Natural killer cell (primary cell): ENCODE measurements around the gene CCDC187. TPM values are rescaled to one million over a fixed set of nuclear protein-coding genes. Genes with fewer than 3 reads are reported as not detected.

Experiments used
- ATAC-seq, 3 donors: fragments of 150-1000 bp in 2 of 3; fragments of 200-7000 bp in 1 of 3; cut with Tn5 transposase; 1 replicate in 1 of 3; 2 replicates in 2 of 3; pipeline ENCODE4 v1.10.0; 2021; ENCODE audit warnings: mild to moderate bottlenecking in 2 of 3, moderate library complexity in 2 of 3
- DNase-seq, 2 donors: peaks; one replicate each; pipeline versions ENCODE4 v3.0.0 to v3.0.0-alpha.2; 2013 to 2021; ENCODE audit warnings: mixed read lengths in 1 of 2
- H3K27ac ChIP-seq: one replicate; pipeline ENCODE4 v1.5.1; 2013; ENCODE audit warnings: mild to moderate bottlenecking, low read length
- H3K27me3 ChIP-seq: one replicate; pipeline ENCODE4 v1.6.1; 2013; ENCODE audit warnings: low read length; ENCODE audit not compliant: control insufficient read depth, insufficient read depth
- H3K36me3 ChIP-seq: one replicate; pipeline ENCODE4 v1.6.1; 2013; ENCODE audit warnings: low read length; ENCODE audit not compliant: control insufficient read depth, insufficient read depth
- H3K4me1 ChIP-seq: one replicate; pipeline ENCODE4 v1.6.1; 2013; ENCODE audit warnings: low read length; ENCODE audit not compliant: control insufficient read depth, insufficient read depth
- H3K4me3 ChIP-seq: one replicate; pipeline ENCODE4 v1.5.1; 2013; ENCODE audit warnings: low read length
- H3K9me3 ChIP-seq: one replicate; pipeline ENCODE4 v1.6.1; 2013; ENCODE audit warnings: low read length; ENCODE audit not compliant: control insufficient read depth, insufficient read depth
- H3K27ac Mint-ChIP-seq, 2 donors: one replicate each; pipeline ENCODE4 v1.8.0; 2022; ENCODE audit warnings: mild to moderate bottlenecking in 2 of 2, mixed read lengths in 2 of 2, moderate library complexity in 1 of 2
- H3K27me3 Mint-ChIP-seq, 2 donors: one replicate each; pipeline ENCODE4 v1.8.0; 2022; ENCODE audit warnings: low read depth in 2 of 2, mixed read lengths in 2 of 2
- H3K36me3 Mint-ChIP-seq: one replicate; pipeline ENCODE4 v1.8.0; 2022; ENCODE audit warnings: mixed read lengths
- H3K4me1 Mint-ChIP-seq, 2 donors: one replicate each; pipeline ENCODE4 v1.8.0; 2022; ENCODE audit warnings: mixed read lengths in 2 of 2
- H3K4me3 Mint-ChIP-seq: one replicate; pipeline ENCODE4 v1.8.0; 2022; ENCODE audit warnings: mild to moderate bottlenecking, moderate library complexity, mixed read lengths
- H3K9me3 Mint-ChIP-seq, 2 donors: one replicate each; pipeline ENCODE4 v1.8.0; 2022; ENCODE audit warnings: mixed read lengths in 2 of 2
- WGBS: methylation state at CpG from one replicate; pipeline ENCODE4 v1.1.7; 2013; ENCODE audit warnings: missing lambda C conversion rate; ENCODE audit not compliant: insufficient coverage; 5-methylcytosine and 5-hydroxymethylcytosine counted together
- intact Hi-C: fragments of 100-400 bp; cut with micrococcal nuclease; formaldehyde crosslinking; loops from one replicate; pipeline ENCODE4 v1.14.2; 2022
- total RNA-seq, 4 donors: library from RNA; stranded (reverse); fragments of 120-200 nt in 1 of 4; gene quantifications; one replicate each; pipeline versions ENCODE4 v1.2.3 to v1.2.4, GENCODE V29; 2013 to 2022
- TF ChIP-seq, protein P1 (sequence below): fragments of 200-600 bp; IDR thresholded peaks from one replicate; pipeline ENCODE4 v1.8.0; 2022; ENCODE audit warnings: antibody characterized with exemption

CCDC187 gene
- total RNA-seq, 3 donors from 2014 or later (not counting 1 experiment from before 2014, with no cell fraction given): 0.18 TPM; not detected in 2

DNA sequence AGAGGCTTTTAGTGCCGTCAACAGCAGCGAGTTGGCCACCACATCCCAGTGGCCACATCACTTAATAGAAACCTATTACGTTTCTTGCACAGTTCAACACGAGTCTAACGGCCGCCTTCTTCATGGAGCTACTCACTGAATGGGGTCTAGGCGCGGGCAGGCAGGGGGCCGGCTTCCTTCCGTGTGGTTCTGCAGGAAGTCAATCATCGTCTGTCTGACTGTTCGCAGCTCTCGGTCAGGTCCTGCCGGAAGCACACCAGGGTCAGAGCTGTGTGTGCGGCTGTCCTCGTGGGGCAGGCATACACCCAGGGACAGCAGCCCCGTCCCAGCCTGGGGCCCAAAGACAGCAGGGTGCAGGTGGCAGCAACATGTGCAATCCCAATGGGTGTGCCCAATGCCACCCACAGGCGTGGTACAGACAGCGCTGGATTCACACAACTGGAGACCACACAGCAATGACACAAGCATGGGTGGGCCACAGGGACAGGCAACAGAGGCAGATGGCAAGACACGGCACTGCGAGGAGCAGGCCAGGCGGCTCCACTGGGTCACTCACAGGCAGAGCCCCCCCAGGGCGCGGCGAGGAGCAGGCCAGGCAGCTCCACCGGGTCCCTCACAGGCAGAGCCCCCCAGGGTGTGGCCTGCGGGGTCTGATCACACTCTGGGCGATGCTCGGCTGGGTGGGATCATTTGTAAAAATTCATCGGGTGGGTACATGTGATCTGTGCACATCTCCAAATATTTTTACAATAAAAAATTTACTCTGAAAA, 79.8 kb downstream of the CCDC187 start:
- Mint-ChIP-seq H3K4me1 (peaks cover 12 to 13% of the 10 kb centered on the region in 2 donors), H3K9me3 (no peaks in the 10 kb centered on the region), H3K27ac (no peak overlapping the region), H3K4me3 (no peak overlapping the region), H3K36me3 (no peaks in the 10 kb centered on the region), H3K27me3 (no peaks in the 10 kb centered on the region)
- peaks cover 27% of the 10 kb centered on the region for H3K4me1 ChIP-seq
- H3K27me3 ChIP-seq: no peaks in the 10 kb centered on the region
- H3K36me3 ChIP-seq: peaks cover 31% of the 10 kb centered on the region
- peak overlapping the region; percentile 87 for H3K27ac ChIP-seq
- ATAC-seq: no peak
- WGBS: 94% methylated on average over 29 of the region's 30 CpGs
- no peak for DNase-seq
- H3K9me3 ChIP-seq: no peaks in the 10 kb centered on the region
- TF ChIP-seq, protein P1, sequence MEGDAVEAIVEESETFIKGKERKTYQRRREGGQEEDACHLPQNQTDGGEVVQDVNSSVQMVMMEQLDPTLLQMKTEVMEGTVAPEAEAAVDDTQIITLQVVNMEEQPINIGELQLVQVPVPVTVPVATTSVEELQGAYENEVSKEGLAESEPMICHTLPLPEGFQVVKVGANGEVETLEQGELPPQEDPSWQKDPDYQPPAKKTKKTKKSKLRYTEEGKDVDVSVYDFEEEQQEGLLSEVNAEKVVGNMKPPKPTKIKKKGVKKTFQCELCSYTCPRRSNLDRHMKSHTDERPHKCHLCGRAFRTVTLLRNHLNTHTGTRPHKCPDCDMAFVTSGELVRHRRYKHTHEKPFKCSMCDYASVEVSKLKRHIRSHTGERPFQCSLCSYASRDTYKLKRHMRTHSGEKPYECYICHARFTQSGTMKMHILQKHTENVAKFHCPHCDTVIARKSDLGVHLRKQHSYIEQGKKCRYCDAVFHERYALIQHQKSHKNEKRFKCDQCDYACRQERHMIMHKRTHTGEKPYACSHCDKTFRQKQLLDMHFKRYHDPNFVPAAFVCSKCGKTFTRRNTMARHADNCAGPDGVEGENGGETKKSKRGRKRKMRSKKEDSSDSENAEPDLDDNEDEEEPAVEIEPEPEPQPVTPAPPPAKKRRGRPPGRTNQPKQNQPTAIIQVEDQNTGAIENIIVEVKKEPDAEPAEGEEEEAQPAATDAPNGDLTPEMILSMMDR: no peak
- no peak overlapping the region for H3K4me3 ChIP-seq
- intact Hi-C loops: no loop called here

DNA sequence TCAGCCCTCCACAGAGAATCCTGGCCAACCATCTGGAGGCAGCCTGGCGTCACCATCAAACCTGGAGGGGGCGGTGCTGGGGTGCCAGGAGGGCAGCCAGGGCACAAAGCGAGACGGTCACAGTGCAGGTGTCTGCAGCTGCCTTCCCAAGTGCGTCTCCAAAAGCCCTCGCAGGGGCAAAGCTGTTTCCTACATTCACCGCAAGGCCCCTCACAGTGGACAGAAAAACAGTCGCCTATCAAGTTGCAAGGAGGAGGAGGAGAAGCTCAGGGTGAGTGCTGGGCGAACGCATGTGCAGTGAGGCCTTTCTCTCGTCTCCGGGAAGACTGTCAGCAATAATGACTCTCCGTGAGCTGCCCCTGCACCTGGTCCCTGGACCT, 81.0 kb downstream of the CCDC187 start:
- Histone ChIP-seq H3K4me3 (no peak overlapping the region), H3K27ac (no peak overlapping the region), H3K27me3 (no peaks in the 10 kb centered on the region), H3K9me3 (no peaks in the 10 kb centered on the region), H3K4me1 (peaks cover 27% of the 10 kb centered on the region), H3K36me3 (peaks cover 41% of the 10 kb centered on the region)
- H3K9me3 Mint-ChIP-seq: no peaks in the 10 kb centered on the region
- H3K4me1 Mint-ChIP-seq: peaks cover 10 to 13% of the 10 kb centered on the region in 2 donors
- intact Hi-C loops: no loop called here
- no peaks in the 10 kb centered on the region for H3K36me3 Mint-ChIP-seq
- DNase-seq: no peak
- TF ChIP-seq, protein P1: no peak
- 92% methylated on average over 13 of the region's 13 CpGs for WGBS
- H3K27me3 Mint-ChIP-seq: no peaks in the 10 kb centered on the region
- H3K4me3 Mint-ChIP-seq: no peak overlapping the region
- H3K27ac Mint-ChIP-seq: no peak overlapping the region
- no peak for ATAC-seq

DNA sequence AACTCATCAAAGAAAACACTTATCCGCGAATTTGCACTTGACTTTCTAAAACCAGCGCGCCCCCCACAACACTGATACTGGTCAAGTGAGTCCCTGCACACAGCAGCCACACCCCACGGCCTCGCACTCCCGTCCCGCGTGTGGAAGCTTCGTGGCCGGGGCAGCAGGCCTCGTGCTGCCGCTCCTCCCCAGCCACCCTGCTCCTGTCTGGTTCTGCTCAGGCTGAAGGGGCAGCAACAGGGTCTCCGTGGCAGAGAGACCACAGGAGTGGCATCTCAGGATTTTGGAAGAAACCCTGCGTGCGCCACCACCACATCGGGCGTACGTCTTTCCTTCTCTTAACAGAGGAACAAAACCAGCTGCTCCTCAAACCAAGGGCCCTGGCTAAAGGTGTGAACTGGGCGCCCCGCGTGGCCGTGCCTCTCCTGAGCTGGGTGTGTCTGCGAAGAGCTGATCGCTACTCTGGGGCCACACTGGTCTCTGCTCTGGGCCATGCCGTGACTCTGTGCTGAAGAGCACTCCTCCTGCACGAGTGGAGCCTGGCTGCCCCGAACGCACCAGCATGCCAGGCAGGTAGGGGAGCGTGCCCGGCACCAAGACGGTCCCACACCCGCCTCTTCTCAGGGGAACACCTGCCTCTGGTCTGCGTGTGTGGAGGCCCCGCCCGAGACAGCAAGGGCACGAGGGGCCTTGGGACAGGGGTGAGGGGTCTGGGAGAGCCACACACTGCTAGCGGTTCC, 81.6 kb downstream of the CCDC187 start:
- Histone ChIP-seq H3K9me3 (no peaks in the 10 kb centered on the region), H3K27ac (no peak overlapping the region), H3K4me3 (no peak overlapping the region), H3K36me3 (peaks cover 45% of the 10 kb centered on the region), H3K4me1 (peaks cover 27% of the 10 kb centered on the region), H3K27me3 (no peaks in the 10 kb centered on the region)
- Mint-ChIP-seq H3K9me3 (no peaks in the 10 kb centered on the region), H3K27me3 (no peaks in the 10 kb centered on the region), H3K4me1 (peaks cover 10 to 13% of the 10 kb centered on the region in 2 donors), H3K36me3 (no peaks in the 10 kb centered on the region), H3K27ac (no peak overlapping the region), H3K4me3 (no peak overlapping the region)
- 95% methylated on average over 38 of the region's 38 CpGs for WGBS
- DNase-seq (no peak), ATAC-seq (no peak)
- TF ChIP-seq, protein P1: no peak
- intact Hi-C loops: no loop called here
